ENCODE results near the gene AP5B1. TPM values are rescaled to one million over a fixed set of nuclear protein-coding genes. Genes with fewer than 3 reads are reported as not detected.

The AP5B1 gene
- total RNA-seq, 4 donors from 2014 or later = 21.8 to 43.2 (median 25.3) TPM

DNA sequence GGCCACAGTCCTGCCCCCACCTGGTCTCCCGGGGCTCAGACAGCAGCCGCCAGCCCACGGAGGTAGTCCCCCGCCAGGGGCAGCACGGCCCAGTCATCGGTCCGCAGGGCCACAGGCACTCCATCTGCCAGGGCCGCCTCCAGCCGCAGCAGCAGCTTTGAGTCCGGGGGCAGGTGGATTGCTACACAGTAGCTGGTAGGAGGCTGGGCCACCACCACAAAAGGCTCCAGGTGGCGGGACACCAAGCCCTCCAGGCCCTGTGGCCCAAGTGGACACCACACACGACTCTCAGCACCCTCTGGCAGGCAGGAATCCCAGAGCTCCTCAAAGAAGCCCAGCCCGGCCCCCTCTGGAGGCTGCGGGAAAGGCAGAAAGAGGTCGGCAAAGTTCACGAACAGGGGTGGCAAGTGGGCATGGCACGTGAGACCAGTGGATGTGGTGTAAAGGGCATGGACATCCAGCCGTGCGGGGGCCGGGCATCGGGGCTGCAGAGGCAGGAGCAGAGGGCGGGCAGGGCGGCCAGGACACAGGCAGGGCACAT, 2.9 kb downstream of the AP5B1 start:
- WGBS, 2 donors = 89 to 96% methylated on average over 8 to 22 of the region's 23 CpGs
- no peaks in the 10 kb centered on the region for H3K27me3 ChIP-seq
- intact Hi-C loops (cut with DNase I) = loop anchor here (2.0 kb wide), 1 partner anchor 37 kb away; no protein-coding TSS in a partner anchor

GRCh38 chr11:65777241-65777640, 3.5 kb downstream of the AP5B1 start:
- H3K9me3 ChIP-seq = no peaks in the 10 kb centered on the region
- peaks cover 9 to 26% of the 10 kb centered on the region in 2 donors for H3K4me1 ChIP-seq
- H3K36me3 ChIP-seq = peaks cover 16 to 20% of the 10 kb centered on the region in 2 donors
- TF ChIP-seq POLR2A (IDR thresholded peaks at IDR 0.05) (no peak), CTCF (IDR thresholded peaks at IDR 0.05) (no peak)
- 81 to 85% methylated on average over 8 of the region's 8 CpGs for WGBS, 2 donors
- H3K27me3 ChIP-seq = no peaks in the 10 kb centered on the region
- no peak overlapping the region for H3K4me3 ChIP-seq (replicated peaks in 1 of 3)
- intact Hi-C loops (cut with DNase I) = no loop called here
- DNase-seq = no peak
- no peak overlapping the region for H3K27ac ChIP-seq

More for the DNA sequence above, 2.9 kb downstream of the AP5B1 start:
- H3K27ac ChIP-seq = no peak overlapping the region
- no peaks in the 10 kb centered on the region for H3K9me3 ChIP-seq
- peaks cover 16 to 20% of the 10 kb centered on the region in 2 donors for H3K36me3 ChIP-seq
- no peak overlapping the region for H3K4me3 ChIP-seq (replicated peaks in 1 of 3)
- DNase-seq = no peak
- TF ChIP-seq POLR2A (IDR thresholded peaks at IDR 0.05) = no peak
- TF ChIP-seq CTCF (IDR thresholded peaks at IDR 0.05) = no peak
- H3K4me1 ChIP-seq = peaks cover 9 to 26% of the 10 kb centered on the region in 2 donors

DNA sequence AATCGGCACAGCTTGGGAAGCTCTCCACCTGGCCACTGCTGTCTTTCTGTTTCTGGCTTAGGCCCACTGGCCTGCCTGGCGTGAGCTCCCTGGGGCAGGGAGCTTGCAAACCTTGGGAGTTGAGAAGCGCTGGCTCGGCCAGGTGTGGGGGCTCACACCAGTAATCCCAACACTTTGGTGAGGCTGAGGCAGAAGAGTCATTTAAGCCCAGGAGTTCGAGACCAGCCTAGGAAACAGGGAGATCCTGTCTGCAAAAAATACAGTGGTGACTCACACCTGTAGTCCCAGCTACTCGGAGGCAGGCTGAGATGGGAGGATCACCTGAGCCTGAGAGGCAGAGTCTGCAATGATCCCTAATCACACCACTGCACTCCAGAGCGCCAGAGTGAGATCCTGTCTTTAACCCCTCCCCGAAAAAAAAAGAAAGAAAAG, 4.0 kb downstream of the AP5B1 start:
- no peaks in the 10 kb centered on the region for H3K27me3 ChIP-seq
- H3K4me3 ChIP-seq (replicated peaks in 1 of 3) = no peak overlapping the region
- H3K9me3 ChIP-seq = no peaks in the 10 kb centered on the region
- H3K27ac ChIP-seq = no peak overlapping the region
- DNase-seq = no peak
- intact Hi-C loops (cut with DNase I) = no loop called here
- H3K4me1 ChIP-seq = peaks cover 9 to 25% of the 10 kb centered on the region in 2 donors
- TF ChIP-seq POLR2A (IDR thresholded peaks at IDR 0.05) (no peak), CTCF (IDR thresholded peaks at IDR 0.05) (no peak)
- WGBS, 2 donors = 88 to 97% methylated on average over 7 to 8 of the region's 8 CpGs
- H3K36me3 ChIP-seq = peaks cover 16 to 20% of the 10 kb centered on the region in 2 donors

DNA sequence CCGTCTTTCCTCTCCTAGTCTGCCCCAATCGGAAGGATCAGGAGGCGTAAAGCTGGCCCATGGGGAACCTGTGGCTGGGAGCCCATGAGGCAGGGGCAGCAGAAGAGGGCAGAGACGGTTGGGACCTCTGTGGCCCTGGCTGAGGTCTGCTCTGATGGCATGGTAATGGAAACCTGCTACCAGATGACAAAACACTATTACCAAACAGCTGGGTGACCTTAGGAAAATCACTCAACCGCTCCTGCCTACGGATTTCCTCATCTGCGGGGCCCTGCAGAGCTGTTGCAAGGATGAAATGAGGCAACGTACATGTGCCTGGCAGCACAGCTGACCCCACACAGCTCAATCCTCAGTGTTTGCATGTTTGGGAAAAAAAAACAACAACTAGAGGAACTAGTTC, 4.6 kb downstream of the AP5B1 start:
- Histone ChIP-seq H3K4me3 (replicated peaks in 1 of 3) (no peak overlapping the region), H3K27ac (no peak overlapping the region), H3K36me3 (peaks cover 16 to 20% of the 10 kb centered on the region in 2 donors), H3K4me1 (peaks cover 9 to 20% of the 10 kb centered on the region in 2 donors), H3K27me3 (no peaks in the 10 kb centered on the region), H3K9me3 (no peaks in the 10 kb centered on the region)
- TF ChIP-seq POLR2A (IDR thresholded peaks at IDR 0.05) (no peak), CTCF (IDR thresholded peaks at IDR 0.05) (no peak)
- intact Hi-C loops (cut with DNase I) = no loop called here
- WGBS, 2 donors = 82 to 85% methylated on average over 7 to 8 of the region's 8 CpGs
- DNase-seq = no peak

DNA sequence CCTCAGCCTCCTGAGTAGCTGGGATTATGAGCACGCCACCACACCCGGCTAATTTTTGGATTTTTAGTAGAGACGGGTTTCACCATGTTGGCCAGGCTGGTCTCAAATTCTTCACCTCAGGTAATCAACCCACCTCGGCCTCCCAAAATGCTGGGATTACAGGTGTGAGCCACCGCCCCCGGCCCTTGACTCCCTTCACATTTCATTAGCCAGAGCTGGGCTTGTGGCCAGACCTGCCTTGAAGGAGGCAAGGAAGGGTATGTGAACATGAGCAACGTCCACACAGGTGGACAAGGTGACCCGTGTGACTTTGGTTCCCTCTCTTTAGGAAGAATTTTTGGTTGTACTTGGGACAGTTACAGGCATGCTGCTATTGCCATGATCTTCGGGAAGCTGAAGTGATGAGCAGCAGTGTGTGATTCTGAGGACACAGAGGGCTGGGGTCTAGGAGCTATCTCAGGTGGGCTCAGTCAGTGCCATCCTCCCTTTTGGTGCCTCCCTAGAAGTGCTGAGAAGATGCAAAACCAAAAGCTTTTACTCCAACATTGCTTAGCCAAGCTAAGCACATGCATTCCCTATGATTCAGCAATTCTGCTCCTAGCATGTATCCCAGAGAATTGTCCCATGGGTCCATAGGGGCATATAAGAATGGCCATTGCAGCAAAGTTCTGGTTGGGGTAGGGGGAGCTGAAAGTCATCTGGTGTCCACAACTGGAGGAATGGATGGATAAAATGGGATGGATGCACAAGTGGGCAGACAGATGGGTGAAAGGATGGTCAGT, 6.1 kb downstream of the AP5B1 start:
- Histone ChIP-seq H3K27ac (no peak overlapping the region), H3K9me3 (no peaks in the 10 kb centered on the region), H3K4me3 (replicated peaks in 1 of 3) (no peak overlapping the region), H3K27me3 (no peaks in the 10 kb centered on the region), H3K36me3 (peaks cover 16 to 20% of the 10 kb centered on the region in 2 donors), H3K4me1 (peaks cover 6 to 17% of the 10 kb centered on the region in 2 donors)
- DNase-seq = no peak
- 89 to 92% methylated on average over 9 of the region's 9 CpGs for WGBS, 2 donors
- TF ChIP-seq POLR2A (IDR thresholded peaks at IDR 0.05) = no peak
- no peak for TF ChIP-seq CTCF (IDR thresholded peaks at IDR 0.05)
- intact Hi-C loops (cut with DNase I) = loop anchor here (5.0 kb wide), 1 partner anchor 57 kb away; no protein-coding TSS in a partner anchor

Measured in thyroid gland (tissue), 4 donors.